ENCODE data around the gene BTC. TPM values are rescaled to one million over a fixed set of nuclear protein-coding genes. Genes with fewer than 3 reads are reported as not detected.

Gene BTC
- total RNA-seq, 1 experiment from 2014 or later = not detected

DNA sequence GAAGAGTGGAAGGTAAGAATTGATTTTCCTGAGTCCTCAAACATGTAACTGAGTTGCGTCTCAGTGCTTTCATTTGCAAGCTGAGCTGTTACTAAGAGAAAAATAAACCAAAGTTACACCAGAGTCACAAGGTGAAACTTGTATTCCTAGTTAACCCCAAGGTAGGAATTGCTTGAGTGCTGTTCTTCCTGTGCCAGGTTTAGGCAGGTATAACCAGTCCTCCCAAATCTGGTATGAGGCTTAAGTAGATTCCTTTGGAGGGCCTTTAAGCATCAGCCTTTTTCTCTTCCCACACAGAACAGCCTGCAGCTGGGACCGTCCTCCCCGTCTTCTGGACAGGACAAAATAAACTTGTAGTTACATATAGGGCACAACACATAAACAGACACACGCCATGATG lies 2.3 kb upstream of the BTC start:
- Histone ChIP-seq H3K14ac (ENCODE audit: insufficient read depth, low read length) (no peak overlapping the region), H2BK12ac (ENCODE audit: insufficient read length, low read depth, low read length) (no peak overlapping the region), H4K20me1 (ENCODE audit: control insufficient read depth, insufficient read depth, insufficient read length) (no peaks in the 10 kb centered on the region), H3K23me2 (ENCODE audit: insufficient read length, low read depth, low read length, poor library complexity, severe bottlenecking) (peaks cover 9% of the 10 kb centered on the region), H2AFZ (ENCODE audit: low read length) (no peak overlapping the region), H2BK120ac (ENCODE audit: low read depth, low read length, poor library complexity, severe bottlenecking) (no peak overlapping the region), H2AK5ac (ENCODE audit: insufficient read length, low read length) (no peak overlapping the region), H3K79me1 (ENCODE audit: insufficient read depth, low read depth, low read length, poor library complexity, severe bottlenecking) (no peaks in the 10 kb centered on the region), H2BK5ac (ENCODE audit: insufficient read length, low read length) (no peak overlapping the region), H3K4me1 (ENCODE audit: insufficient read depth, low read length) (peaks cover 6% of the 10 kb centered on the region; the same call in 1 of the 2 replicates), H3K9me3 (ENCODE audit: control insufficient read depth, low read depth, low read length) (no peaks in the 10 kb centered on the region), H4K91ac (ENCODE audit: insufficient read length, low read depth, low read length) (no peak overlapping the region), H3K79me2 (ENCODE audit: insufficient read depth, low read length) (no peaks in the 10 kb centered on the region), H3T11ph (ENCODE audit: low read length) (no peak overlapping the region), H4K5ac (ENCODE audit: insufficient read length, low read depth, low read length) (no peak overlapping the region), H3K4ac (ENCODE audit: low read depth, low read length) (no peak overlapping the region), H2BK20ac (ENCODE audit: low read depth, low read length, poor library complexity, severe bottlenecking) (no peak overlapping the region), H3K4me2 (ENCODE audit: insufficient read depth, insufficient read length, low read length) (no peak overlapping the region), H3K23ac (ENCODE audit: insufficient read length, low read depth, low read length) (no peak overlapping the region), H3K18ac (ENCODE audit: insufficient read length, low read depth, low read length) (no peak overlapping the region), H3K27ac (ENCODE audit: insufficient read length, low read depth, low read length) (no peak overlapping the region), H3K9ac (ENCODE audit: extremely low read depth, insufficient read length, low read length) (no peak overlapping the region), H3K27me3 (ENCODE audit: insufficient read depth, low read length) (no peaks in the 10 kb centered on the region; the same call in 1 of the 2 replicates), H4K8ac (replicated peaks; ENCODE audit: insufficient read length, low read depth, low read length) (no peak overlapping the region), H2BK15ac (ENCODE audit: low read depth, low read length) (no peak overlapping the region), H3K56ac (ENCODE audit: insufficient read length, low read depth, low read length) (no peak overlapping the region)
- no peak for DNase-seq
- Mint-ChIP-seq H3K9me3 (no peaks in the 10 kb centered on the region), H3K27me3 (ENCODE audit: low read depth) (peaks cover 38% of the 10 kb centered on the region), H3K4me1 (peaks cover 13 to 17% of the 10 kb centered on the region in 2 experiments), H3K4me3 (no peak overlapping the region), H3K36me3 (ENCODE audit: insufficient read depth in 1 of 3, low read depth in 3 of 3) (no peaks in the 10 kb centered on the region), H3K27ac (no peak overlapping the region; a peak in 1 of 7 replicates)
- WGBS (ENCODE audit: extremely low coverage, insufficient read length, low lambda C conversion rate) = no CpG with 5 or more reads among the region's 4 CpGs
- TF ChIP-seq, protein P1, sequence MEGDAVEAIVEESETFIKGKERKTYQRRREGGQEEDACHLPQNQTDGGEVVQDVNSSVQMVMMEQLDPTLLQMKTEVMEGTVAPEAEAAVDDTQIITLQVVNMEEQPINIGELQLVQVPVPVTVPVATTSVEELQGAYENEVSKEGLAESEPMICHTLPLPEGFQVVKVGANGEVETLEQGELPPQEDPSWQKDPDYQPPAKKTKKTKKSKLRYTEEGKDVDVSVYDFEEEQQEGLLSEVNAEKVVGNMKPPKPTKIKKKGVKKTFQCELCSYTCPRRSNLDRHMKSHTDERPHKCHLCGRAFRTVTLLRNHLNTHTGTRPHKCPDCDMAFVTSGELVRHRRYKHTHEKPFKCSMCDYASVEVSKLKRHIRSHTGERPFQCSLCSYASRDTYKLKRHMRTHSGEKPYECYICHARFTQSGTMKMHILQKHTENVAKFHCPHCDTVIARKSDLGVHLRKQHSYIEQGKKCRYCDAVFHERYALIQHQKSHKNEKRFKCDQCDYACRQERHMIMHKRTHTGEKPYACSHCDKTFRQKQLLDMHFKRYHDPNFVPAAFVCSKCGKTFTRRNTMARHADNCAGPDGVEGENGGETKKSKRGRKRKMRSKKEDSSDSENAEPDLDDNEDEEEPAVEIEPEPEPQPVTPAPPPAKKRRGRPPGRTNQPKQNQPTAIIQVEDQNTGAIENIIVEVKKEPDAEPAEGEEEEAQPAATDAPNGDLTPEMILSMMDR (conservative IDR thresholded peaks at IDR 0.05) = no peak
